ENCODE data around the gene LACC1. TPM values are rescaled to one million over a fixed set of nuclear protein-coding genes. Genes with fewer than 3 reads are reported as not detected.

The LACC1 gene
- polyA plus RNA-seq, 1 of the 3 experiments (the other 2 are of a cell fraction) = 4.2 TPM

GRCh38 chr13:43920965-43921674 lies 41.4 kb downstream of the LACC1 start:
- Histone ChIP-seq H3K9me2 (no peaks in the 10 kb centered on the region), H3K27ac (ENCODE audit: low read depth in 2 of 2, low read length in 1 of 2) (no peak overlapping the region), H3K4me2 (no peak overlapping the region), H3K4me3 (ENCODE audit: low read depth in 2 of 2, low read length in 1 of 2) (no peak overlapping the region), H3K9ac (no peak overlapping the region), H4K20me1 (ENCODE audit: insufficient read depth) (no peaks in the 10 kb centered on the region), H3K27me3 (ENCODE audit: insufficient read depth) (no peaks in the 10 kb centered on the region), H3K79me2 (ENCODE audit: insufficient read depth) (no peaks in the 10 kb centered on the region), H3K4me1 (ENCODE audit: control insufficient read depth in 1 of 2, insufficient read depth in 2 of 2, low read depth in 1 of 2, low read length in 1 of 2) (0 out of 4 replicates have a peak, but pooled peaks cover 0 to 5% of the 10 kb centered on the region in 2 experiments), H3F3A (replicated peaks; ENCODE audit: insufficient read depth) (no peaks in the 10 kb centered on the region), H2AFZ (ENCODE audit: low read depth) (no peak overlapping the region), H3K36me3 (replicated peaks in 1 of 2; ENCODE audit: control insufficient read depth in 1 of 2, insufficient read depth in 2 of 2, low read length in 1 of 2) (no peaks in the 10 kb centered on the region), H3K9me3 (no peaks in the 10 kb centered on the region)
- TF ChIP-seq FOXM1 (IDR thresholded peaks at IDR 0.05; ENCODE audit: low read depth) (no peak), NFIC (IDR thresholded peaks at IDR 0.05; ENCODE audit: borderline replicate concordance) (no peak), RXRA (IDR thresholded peaks at IDR 0.05; ENCODE audit: borderline replicate concordance, low read depth) (no peak), EP300 (IDR thresholded peaks at IDR 0.05; ENCODE audit: borderline replicate concordance in 1 of 2, low read depth in 1 of 2, low read length in 1 of 2) (no peak), IRF3 (IDR thresholded peaks at IDR 0.05; ENCODE audit: low read depth, low read length) (no peak)
- ChIA-PET POLR2A (interaction anchor here (0.6 kb wide), 1 partner anchor 514 kb away, joined by 3 read pairs; no protein-coding TSS in a partner anchor), CTCF (interaction anchor here (0.8 to 4.4 kb wide), 5 partner anchors 10 to 521 kb away, joined by 3 to 15 read pairs (median 8); no protein-coding TSS in a partner anchor)
- DNase-seq = no peak
- WGBS (ENCODE audit: low lambda C conversion rate) = 95% methylated on average over 1 of the region's 1 CpG

GRCh38 chr13:43924549-43925245 lies 45.0 kb downstream of the LACC1 start:
- H3K27me3 ChIP-seq (ENCODE audit: insufficient read depth) = no peaks in the 10 kb centered on the region
- ChIA-PET POLR2A (no interaction called here), CTCF (interaction anchor here (0.8 to 2.7 kb wide), 3 partner anchors 17 to 27 kb away, joined by 4 to 10 read pairs (median 6); no protein-coding TSS in a partner anchor)
- H3K9me2 ChIP-seq = no peaks in the 10 kb centered on the region
- DNase-seq = no peak
- H3K36me3 ChIP-seq (replicated peaks in 1 of 2; ENCODE audit: control insufficient read depth in 1 of 2, insufficient read depth in 2 of 2, low read length in 1 of 2) = no peaks in the 10 kb centered on the region
- H3K27ac ChIP-seq (ENCODE audit: low read depth in 2 of 2, low read length in 1 of 2) = no peak overlapping the region
- no peak overlapping the region for H3K4me3 ChIP-seq (ENCODE audit: low read depth in 2 of 2, low read length in 1 of 2)
- no peaks in the 10 kb centered on the region for H3K79me2 ChIP-seq (ENCODE audit: insufficient read depth)
- H4K20me1 ChIP-seq (ENCODE audit: insufficient read depth) = no peaks in the 10 kb centered on the region
- H3F3A ChIP-seq (replicated peaks; ENCODE audit: insufficient read depth) = no peaks in the 10 kb centered on the region
- no peak overlapping the region for H3K9ac ChIP-seq
- no peak overlapping the region for H3K4me2 ChIP-seq
- no peak overlapping the region for H2AFZ ChIP-seq (ENCODE audit: low read depth)
- no peaks in the 10 kb centered on the region for H3K9me3 ChIP-seq
- WGBS (ENCODE audit: low lambda C conversion rate) = 82% methylated on average over 5 of the region's 5 CpGs
- no peaks in the 10 kb centered on the region for H3K4me1 ChIP-seq (ENCODE audit: control insufficient read depth in 1 of 2, insufficient read depth in 2 of 2, low read depth in 1 of 2, low read length in 1 of 2)
- no peak for TF ChIP-seq TAF1 (IDR thresholded peaks at IDR 0.05; ENCODE audit: borderline replicate concordance, low read depth, low read length)
- no peak for TF ChIP-seq POLR2AphosphoS5 (IDR thresholded peaks at IDR 0.05; ENCODE audit: low read depth, low read length)
- TF ChIP-seq IRF3 (IDR thresholded peaks at IDR 0.05; ENCODE audit: low read depth, low read length) = no peak
- TF ChIP-seq PBX3 (IDR thresholded peaks at IDR 0.05) = no peak
- TF ChIP-seq GABPA (IDR thresholded peaks at IDR 0.05; ENCODE audit: low read depth) = no peak
- TF ChIP-seq USF1 (IDR thresholded peaks at IDR 0.05; ENCODE audit: borderline replicate concordance, low read depth) = no peak
- no peak for TF ChIP-seq YY1 (IDR thresholded peaks at IDR 0.05; ENCODE audit: low read depth)
- TF ChIP-seq CTCF (IDR thresholded peaks at IDR 0.05) = no peak
- no peak for TF ChIP-seq ZBTB33 (IDR thresholded peaks at IDR 0.05; ENCODE audit: borderline replicate concordance, low read depth)
